Activated T-cell treated with anti-CD3 and anti-CD28 coated beads for 48 hours (primary cell): Measurements from ENCODE around the gene PRAF2.

ENCODE experiments used
- DNase-seq: peaks from one replicate; pipeline ENCODE4 v3.0.0-alpha.2; 2020; ENCODE audit warnings: low read depth

The PRAF2 gene

DNA sequence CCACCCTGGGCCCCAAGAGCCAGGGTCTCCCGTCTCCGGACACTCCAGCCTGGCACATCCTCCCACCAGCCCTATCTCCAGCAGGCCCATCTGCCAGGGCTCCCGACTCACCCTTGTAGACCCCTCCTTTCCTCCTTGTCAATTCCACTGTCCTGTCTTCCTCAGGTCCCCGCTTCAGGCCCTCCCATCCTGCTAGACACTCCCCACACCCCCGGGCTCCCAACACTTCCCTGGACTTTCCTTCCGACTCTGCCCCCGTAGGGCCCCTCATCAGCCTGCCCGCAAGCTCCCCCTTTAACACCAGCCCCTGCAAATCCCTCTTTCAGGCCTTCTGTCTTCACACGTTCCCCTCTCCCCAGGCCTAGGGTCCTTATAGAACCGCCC lies 1.1 kb downstream of the PRAF2 start:
- no peak for DNase-seq

DNA sequence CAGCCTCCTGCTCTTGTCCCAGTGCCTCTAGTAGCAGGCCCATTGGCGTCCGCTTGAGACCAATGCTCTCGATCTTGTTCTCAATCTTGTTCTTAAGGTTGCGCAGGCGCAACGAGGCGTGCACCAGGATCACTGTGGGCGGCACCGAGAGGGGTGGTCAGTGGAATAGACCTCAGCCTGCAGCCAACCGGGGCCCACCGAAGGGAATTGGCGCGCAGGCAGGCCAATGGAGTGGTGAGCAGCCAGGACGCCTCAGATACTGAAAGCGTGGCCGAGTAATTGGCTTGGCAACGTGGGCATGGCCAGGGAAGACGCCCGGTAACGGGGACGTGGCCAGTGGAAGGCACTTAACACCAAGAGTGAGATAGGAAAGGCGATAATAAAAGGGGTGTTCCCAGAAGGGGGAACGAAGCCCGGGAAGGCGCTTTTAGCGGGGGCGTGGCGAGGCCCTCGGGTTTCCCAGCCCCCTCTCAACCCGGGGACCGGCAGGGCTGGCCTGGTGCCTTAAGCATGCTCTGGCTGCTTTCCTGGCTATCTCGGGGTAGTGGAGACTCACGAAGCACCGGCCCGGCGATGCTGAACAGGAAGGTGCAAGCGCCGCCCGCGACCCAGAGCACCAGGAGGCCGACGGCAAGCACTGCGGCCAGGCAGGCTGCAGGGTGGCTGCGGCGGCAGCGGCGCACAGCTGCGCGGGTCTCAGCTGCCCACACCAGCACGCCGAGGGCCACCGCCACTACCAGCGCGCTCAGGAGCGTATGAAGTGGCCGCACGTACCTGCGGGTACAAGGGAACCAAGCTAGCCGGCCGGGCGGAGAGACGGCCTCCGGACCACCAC lies 1.7 kb downstream of the PRAF2 start:
- DNase-seq = no peak

DNA sequence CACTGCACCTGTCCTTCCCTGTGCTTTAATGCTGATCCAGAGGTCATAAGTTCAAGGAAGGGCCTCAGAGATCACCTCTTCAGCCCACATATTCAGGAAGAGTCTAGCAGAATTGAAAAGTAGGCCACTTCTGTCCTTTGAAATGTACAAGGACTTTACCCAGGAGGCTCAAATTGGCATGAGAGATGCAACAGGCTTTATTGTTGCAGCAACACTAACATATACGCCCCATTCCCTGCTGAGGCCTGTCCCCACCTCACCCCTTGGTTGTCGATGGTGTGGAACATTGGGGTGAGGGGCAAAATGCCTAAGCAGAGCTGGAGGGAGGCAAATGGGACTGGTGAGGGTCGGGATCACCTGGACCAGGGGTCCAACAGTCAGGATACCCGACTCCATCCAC lies 2.8 kb downstream of the PRAF2 start:
- no peak for DNase-seq

DNA sequence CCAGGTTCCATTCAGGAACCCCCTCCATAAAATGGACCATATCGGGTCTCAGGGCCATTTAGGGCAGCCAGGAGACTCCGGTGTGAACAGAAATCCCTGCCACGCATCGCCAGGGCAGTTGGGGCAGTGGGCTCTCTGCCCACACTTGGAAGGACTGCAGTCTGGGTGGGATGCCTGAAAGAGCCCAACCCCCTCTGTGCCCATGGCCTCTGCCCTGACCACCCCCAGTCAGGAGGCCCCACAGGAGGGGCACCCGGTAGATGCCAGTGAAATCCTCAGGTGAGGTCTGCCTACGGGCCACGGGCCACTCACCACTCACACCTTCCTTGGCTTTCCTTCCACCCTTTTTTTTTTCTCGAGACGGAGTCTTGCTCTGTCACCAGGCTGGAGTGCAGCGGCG lies 4.8 kb downstream of the PRAF2 start:
- DNase-seq = no peak

DNA sequence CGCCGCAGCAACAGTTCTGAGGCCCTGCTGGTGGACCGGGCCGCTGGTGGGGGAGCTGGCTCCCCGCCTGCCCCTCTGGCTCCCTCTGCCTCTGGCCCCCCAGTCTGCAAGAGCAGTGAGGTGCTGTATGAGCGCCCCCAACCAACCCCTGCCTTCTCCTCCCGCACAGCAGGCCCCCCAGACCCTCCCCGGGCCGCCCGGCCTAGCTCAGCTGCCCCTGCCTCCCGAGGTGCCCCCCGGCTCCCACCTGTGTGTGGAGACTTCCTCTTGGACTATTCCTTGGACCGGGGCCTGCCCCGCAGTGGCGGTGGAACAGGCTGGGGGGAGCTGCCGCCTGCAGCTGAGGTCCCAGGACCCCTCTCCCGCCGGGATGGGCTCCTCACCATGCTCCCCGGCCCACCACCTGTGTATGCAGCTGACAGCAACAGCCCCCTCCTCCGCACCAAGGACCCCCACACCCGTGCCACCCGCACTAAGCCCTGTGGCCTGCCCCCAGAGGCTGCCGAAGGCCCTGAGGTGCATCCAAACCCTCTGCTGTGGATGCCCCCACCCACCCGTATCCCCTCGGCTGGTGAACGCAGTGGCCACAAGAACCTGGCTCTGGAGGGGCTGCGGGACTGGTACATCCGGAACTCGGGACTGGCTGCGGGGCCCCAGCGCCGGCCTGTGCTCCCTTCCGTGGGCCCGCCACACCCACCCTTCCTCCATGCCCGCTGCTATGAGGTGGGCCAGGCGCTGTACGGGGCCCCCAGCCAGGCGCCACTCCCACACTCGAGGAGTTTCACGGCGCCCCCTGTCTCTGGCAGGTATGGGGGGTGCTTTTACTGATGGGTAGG lies 6.3 kb downstream of the PRAF2 start:
- DNase-seq = no peak

DNA sequence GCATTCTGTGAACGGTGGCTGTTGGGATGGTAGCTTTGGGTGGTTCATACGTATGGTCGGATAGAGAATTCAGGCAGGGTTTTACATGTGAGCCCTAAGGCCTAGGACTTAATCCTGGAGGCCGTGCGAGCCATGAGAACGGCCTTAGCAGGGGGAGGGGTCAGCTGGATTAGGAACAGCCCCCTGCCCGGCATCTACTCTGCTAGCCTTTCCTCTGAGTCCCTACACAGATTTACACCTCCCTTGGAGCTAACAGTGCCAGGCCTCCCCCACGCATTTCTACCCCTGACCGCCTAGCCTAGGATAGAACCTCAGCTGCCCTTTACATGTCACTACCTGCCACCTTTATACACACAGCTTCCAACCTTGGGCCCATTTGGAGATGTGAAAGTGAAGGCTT lies 7.1 kb downstream of the PRAF2 start:
- no peak for DNase-seq

DNA sequence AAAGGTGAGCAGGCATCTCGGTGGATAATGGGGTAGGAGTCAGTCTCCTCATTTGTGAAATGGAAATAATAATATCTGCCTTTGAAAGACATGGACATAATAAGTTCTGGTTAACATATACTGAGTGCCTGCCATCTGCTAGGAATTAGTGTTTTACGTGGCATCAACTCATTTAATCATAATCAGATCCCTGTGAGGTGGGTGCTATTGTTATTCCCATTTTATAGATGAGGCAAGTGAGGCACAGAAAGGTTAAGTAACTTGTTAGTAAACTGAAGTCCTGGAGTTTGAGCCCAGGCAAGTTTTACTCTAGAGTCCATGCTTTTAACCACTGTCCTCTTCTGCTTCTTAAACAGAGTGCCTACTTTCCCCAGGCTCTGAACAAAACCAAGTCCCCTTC lies 7.5 kb downstream of the PRAF2 start:
- DNase-seq = no peak

DNA sequence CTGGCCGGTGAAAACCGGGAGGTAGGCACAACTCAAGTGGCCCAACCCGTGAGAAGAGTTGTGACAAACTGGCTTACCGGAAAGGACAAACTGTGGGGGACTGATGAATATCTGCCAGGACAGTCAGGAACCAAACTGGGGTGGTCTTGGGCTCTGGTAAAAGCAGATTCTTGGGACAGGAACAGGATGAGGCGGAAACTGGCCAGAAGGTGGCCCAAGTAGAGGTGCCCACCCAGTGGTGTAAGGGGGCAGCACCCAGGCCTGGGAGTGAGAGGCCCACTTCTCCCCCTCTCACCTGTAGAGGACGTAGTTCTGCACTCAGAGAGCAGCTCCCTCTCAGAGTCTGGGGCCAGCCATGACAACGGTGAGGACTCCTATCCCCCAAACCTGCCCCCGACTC lies 9.1 kb downstream of the PRAF2 start:
- DNase-seq = no peak

DNA sequence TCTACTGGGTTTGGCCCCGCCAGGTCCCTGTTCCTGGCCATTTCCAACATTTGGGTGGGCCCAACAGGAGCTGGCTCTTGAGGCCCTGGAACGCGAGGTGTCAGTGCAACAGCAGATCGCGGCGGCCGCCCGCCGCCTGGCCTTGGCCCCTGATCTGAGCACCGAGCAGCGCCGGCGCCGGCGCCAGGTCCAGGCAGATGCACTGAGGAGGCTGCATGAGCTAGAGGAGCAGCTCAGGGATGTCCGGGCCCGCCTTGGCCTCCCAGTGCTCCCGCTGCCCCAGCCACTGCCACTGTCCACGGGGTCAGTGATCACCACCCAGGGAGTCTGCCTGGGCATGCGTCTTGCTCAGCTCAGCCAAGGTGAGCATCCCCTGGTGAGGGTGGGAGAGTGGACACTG lies 9.5 kb downstream of the PRAF2 start:
- no peak for DNase-seq

DNA sequence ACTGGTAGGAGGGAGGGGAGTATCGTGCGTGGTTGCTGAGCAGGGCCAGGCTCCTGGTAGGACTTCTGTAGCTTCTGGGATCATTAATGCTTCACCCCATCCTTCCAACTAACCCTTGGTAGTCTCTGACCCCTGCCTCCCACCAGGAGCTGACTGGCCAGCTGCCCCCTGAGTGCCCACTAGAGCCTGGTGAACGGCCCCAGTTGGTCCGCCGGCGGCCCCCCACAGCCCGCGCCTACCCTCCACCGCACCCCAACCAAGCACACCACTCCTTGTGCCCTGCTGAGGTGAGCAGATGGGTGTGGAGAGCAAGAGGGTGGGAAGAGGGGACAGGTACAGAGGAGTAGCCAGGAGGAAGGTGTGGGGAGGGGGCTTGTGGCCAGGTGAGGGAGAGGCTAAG lies 10.1 kb downstream of the PRAF2 start:
- DNase-seq = no peak

DNA sequence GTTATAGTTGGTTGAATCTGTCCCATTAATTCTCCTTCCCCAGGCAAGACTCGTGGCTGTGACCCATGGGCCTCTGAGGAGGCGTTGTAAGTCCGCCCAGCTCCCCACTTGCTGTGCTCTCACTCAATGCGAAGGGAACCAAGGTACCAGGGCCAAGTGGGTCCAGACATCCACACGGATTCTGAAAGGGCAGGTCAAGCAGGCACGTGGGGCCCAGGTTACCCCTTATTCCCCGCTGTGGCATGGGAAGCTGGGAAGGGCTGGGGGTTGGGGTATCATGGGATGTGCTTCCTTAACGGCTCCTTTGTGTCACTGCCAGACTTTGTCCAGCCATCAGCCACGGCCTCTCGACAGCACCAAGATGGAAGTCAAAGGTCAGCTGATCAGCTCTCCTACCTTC lies 11.9 kb downstream of the PRAF2 start:
- no peak for DNase-seq

DNA sequence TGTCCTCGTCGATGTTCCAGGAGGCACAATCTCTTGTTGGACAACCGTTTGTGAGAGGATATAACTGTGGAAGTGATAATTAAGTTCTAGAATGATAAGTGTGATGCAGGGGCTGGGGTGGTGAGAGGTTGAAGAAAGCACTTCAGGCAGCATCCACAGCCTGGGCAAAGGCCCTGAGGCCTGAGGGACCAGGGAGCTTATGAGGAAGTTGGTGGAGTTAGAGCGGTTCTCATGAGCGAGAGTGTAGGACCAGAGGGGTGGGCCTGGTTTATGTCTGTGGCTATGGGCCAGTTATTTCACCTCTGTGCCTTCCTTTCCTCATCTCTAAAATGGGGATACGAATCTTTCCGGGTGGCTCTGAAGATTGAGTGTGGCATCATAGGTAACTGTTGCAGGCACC lies 12.3 kb downstream of the PRAF2 start:
- no peak for DNase-seq

DNA sequence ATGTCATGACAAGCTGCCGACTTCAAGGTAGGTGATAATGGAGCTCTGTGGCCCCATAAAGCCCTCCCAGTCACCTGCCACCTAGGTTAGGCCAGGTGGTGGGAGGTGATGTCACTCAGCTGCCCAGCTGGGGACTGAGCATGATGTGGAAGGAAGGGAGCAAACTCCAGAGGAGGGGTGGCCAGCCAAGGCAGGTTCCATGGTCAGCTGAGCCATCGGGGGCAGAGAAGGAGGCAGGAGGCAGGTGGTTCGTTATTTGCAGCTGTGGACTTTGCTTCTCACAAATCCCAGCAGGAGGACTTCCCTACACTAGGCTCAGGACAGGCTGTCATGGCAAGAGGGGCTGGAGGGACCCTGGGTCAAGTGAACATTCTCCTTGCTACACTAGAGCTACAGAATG lies 12.9 kb downstream of the PRAF2 start:
- no peak for DNase-seq

DNA sequence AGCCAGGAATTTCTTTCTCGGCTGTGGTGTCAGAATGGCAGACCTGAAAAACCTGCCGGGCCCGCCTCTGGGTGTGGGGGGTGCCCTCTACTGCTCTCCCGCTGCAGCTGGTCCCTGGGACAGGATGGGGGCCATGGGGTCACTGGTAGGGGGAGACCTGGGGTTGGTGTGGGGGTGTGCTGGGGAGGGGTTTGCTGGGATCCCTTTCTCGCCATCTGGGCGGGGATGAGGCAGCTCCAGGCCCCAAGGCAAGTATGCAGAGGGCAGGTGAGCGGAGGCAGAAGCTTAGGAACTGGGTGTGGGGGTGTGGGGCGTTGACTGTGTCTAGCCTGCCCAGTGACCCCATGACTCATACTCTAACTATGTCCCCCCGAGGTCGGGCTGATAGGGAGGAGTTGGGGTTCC lies 14.1 kb downstream of the PRAF2 start:
- DNase-seq = no peak

DNA sequence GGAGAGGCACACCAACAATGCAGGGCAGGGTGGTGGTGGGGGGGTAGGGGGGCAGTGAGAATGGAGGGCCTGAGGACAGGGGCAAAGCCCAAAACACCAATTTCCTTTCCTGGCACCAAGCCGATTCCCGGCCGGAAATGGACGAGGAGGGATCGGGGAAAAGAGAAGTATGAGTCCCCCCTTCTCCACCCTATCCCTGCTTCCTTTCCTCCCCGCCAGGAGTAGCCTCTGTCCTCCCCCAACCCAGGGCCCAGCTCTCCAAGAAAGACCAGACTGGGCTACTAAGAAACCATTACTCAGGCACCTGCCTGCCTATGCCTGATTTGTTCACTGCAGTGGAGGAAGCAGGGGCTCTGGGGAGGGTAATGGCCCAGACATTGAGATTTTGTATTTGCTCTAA lies 14.6 kb downstream of the PRAF2 start:
- no peak for DNase-seq

DNA sequence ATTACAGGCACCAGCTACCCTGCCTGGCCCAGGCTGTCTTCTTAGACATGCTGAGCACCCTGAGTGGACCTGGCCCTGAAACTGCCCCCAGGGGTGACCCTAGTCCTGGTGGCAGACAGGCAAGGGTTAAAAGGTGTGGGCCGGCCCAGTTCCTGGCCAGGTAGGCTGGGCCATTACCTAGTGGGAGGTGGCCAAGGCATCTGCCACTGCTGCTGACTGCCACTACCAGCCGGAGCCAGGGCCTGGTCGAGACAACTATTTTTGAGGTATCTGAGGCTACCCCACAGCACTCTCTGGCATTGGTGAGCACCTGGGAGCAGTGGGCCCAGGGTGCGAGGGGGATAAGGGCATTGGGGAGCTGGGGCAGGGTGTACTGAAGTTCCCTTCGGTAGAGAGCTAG lies 15.0 kb downstream of the PRAF2 start, which contains the start of gene CCDC120:
Gene CCDC120 (plus strand): TSS at position 206 of the 400 bp plus-strand sequence. CDS start 3,043 bp downstream, outside the sequence.
- DNase-seq = no peak

DNA sequence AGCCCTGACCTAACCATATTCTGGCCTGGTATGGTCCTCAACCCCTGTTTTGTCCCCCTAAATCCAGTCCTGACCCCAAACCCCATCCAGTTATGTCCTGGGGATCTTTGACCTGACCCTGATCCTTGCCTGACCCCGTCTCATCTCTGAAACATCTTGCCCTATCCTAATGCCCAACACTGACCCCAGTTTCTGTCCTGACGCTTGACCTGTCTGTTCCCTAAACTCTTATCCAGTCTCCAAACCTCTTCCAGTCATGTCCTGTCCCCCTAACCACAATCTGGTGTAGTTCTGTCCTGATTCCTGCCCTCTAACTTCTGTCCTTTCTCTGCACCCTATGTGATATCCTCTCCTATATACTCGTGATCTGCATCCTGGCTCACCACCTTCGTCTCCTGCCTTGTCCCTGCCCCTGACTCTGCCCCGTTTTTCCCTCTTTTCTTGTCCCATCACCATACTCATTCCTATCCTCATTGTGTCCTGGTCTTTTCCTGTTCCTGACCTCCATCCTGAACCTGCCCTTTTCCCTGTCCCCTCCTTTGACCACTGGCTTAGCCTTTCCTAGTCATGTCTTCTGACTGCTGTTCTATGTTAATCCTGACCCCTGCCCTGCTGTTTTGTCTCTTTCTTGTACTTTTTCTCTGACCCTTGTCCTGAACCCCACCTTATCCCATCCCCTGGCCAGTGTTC lies 19.6 kb downstream of the PRAF2 start:
- DNase-seq = no peak

DNA sequence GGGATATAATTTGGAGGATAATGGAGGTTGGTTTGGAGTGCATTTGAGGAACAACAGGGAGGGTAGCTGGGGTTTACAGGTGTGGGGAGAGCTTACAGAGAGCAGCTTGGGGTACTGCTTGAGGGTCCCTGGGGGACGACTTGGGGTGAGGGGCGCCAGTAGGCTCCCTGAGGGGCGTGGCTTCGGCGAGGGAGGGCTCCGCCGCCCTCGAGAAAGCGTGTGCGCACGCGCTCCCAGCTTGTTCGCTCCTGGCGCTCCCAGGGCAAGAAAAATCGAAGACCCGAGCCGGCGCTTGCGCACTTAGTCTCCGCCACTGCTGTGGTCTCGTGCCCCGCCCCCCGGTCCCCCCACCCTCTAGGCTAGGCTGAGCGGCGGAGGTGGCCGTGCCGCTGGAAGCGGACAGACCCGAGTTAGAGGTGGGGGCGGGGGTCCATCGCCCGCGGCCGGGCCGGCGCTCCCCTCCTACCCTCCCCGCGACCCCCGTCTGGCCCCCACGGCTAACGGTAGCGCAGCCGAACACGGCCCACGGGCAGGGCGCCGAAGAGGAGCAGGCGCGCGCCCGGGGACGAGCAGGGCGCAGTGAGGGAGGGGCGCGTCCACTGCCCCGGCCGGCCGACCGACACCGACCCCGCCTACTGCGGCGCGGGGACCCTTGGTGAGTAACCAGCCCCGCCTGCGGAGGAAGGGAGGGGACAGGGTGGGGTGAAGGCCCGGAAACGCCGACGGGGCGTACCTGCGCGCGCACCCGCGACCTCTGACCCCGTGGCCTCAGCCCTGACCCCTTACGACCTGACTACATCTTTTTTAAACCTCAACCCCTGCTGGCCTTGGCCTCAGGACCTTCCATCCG lies 20.4 kb downstream of the PRAF2 start:
- peak; percentile 56 for DNase-seq

DNA sequence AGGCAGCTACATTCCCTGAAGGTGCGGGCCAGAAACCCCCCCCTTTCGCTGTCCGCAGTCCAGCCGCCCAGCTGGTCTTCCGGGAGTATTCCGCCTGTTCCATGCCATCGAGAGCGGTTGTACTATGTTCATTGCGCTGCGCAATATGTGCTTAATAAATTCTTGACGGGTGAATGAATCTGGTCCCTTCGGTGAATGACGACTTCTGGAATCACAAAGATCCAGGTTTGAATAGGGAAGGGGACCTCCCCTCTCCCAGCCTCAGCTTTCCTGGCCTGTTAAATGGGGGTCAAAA lies 29.9 kb downstream of the PRAF2 start:
- DNase-seq = no peak

DNA sequence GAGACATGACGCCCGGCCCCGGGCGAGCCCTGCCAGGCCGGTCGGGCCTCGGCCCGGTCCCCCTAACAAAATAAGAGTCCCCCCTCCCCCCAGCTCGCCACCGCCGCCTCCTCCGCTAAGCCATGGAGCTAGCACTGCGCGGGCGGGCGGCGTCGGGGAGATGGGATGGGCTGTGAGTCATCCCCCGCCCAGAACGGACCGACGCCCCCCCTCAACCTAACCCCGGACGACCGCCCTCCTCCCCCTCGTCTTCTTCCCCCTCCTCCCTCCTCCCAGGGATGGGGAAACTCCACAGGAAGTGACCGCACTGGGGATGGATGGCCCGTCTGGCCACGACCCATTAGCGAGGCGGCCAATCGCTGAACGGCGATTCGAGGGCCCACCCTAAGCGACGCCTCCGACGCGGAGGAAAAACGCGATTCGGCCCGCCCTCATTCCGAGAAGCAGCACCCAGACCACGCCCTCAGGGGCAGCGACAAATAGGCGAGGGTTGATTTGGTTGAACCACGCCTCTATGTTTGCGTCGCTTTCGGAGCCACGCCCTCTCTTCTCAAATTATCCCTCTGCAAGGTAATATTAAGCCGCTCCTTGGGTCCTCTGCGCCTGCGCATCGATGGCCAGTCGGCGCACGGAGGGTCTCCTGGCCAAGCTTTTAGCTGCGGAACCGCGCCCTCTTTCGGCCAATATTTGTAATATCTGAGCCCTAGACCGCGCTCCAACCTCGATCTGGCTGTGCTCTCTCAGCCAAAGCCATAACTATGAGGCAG lies 30.4 kb downstream of the PRAF2 start, which contains the start of gene TFE3:
Gene TFE3 (minus strand): TSS at position 138 of the 767 bp plus-strand sequence. CDS start 131 bp downstream, at position 7.
- DNase-seq = peak; percentile 91

DNA sequence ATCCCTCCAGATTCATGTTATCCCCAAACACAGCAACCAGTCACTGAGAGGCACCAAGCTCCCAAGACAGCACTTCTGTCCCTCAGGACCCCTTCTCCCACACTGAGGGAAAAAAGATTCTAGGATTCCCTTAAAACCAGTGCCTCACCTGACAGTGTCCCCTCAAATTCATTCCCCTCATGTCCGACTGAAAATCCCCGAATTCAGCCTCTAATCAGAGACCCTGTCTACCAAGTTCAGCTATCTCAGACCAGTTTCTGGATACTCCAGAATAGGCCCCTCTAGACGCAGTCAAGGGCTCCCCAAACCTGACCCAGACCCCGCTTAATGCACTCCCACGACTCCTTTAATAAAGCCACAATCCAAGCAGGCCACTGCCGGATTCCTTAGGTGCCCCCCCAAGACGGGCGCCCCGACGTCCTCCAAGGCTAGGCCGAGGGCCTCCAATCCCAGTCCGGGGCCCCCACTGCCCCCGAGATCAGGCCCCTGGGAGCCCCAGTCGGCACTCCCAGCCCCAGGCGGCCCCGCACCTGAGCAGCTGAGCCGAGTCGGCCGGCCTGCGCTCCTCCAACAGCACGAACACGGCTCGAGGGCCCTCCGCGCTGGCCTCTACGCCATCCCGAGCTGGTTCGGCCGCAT lies 31.1 kb downstream of the PRAF2 start:
- DNase-seq = no peak
